HepG2 (cell line): Measurements from ENCODE around the gene MOK. TPM values are rescaled to one million over a fixed set of nuclear protein-coding genes. Genes with fewer than 3 reads are reported as not detected.

Experiments used
- ATAC-seq: fragments of 200-7000 bp; cut with Tn5 transposase; 3 replicates; pipeline ENCODE4 v1.9.1; 2020; ENCODE audit warnings: mild to moderate bottlenecking, moderate library complexity
- BruUV-seq: library from RNA; stranded (reverse); fragments of 400-500 nt; replicated peaks from 2 replicates; lab custom pipeline; 2021; lab: Mats Ljungman, UMichigan
- CTCF ChIA-PET: fragments of 300-600 bp; formaldehyde crosslinking; extraction: SDS; loops from one replicate; lab custom pipeline; 2021; ENCODE audit warnings: low total read pairs, inconsistent platforms, low intra/inter-chr PET ratio; lab: Yijun Ruan, JAX
- POLR2A ChIA-PET: fragments of 350-600 bp; sonication (Branson Sonifier 250); formaldehyde crosslinking; loops from one replicate; lab custom pipeline; 2020; ENCODE audit warnings: antibody characterized with exemption, inconsistent platforms; lab: Yijun Ruan, JAX
- DNase-seq: peaks from one replicate; pipeline ENCODE4 v3.0.0-alpha.2; 2015; ENCODE audit warnings: low spot score
- FAIRE-seq: peaks from 3 replicates; lab custom pipeline; 2011; peaks lifted over from hg19 to GRCh38; lab: Jason Lieb, UNC
- H2AFZ ChIP-seq: one replicate; pipeline ENCODE4 v1.6.1; 2011; ENCODE audit warnings: low read length, inconsistent platforms
- H3K27ac ChIP-seq: fragments of 300-600 bp; 3 replicates; pipeline ENCODE4 v1.8.0; 2011; ENCODE audit warnings: mixed run types, mild to moderate bottlenecking, mixed read lengths, low read length, inconsistent platforms; ENCODE audit not compliant: insufficient read depth; ENCODE audit errors: extremely low read length
- H3K27me3 ChIP-seq, 2 experiments: fragments of 200-600 bp in 1 of 2; 2 replicates in 1 of 2; 3 replicates in 1 of 2; pipeline versions ENCODE4 v1.6.0 to v1.8.0; 2011; ENCODE audit warnings: low read length in 2 of 2, mild to moderate bottlenecking in 2 of 2, moderate library complexity in 2 of 2, inconsistent platforms in 1 of 2; ENCODE audit not compliant: insufficient read depth in 2 of 2, control insufficient read depth in 1 of 2
- H3K36me3 ChIP-seq, 2 experiments: fragments of 200-600 bp in 1 of 2; replicated peaks in 1 of 2; 2 replicates in 1 of 2; 3 replicates in 1 of 2; pipeline versions ENCODE4 v1.5.1 to v1.8.0; 2011; ENCODE audit warnings: low read length in 2 of 2, inconsistent platforms in 1 of 2; ENCODE audit not compliant: insufficient read depth in 2 of 2, control insufficient read depth in 1 of 2
- H3K4me1 ChIP-seq: 2 replicates; pipeline ENCODE4 v1.5.1; 2012; ENCODE audit warnings: low read length, inconsistent platforms; ENCODE audit not compliant: insufficient read depth
- H3K4me2 ChIP-seq: 2 replicates; pipeline ENCODE4 v1.6.0; 2011; ENCODE audit warnings: low read depth, low read length, inconsistent platforms
- H3K4me3 ChIP-seq, 3 experiments: fragments of 200-600 bp in 1 of 3; sonication (generic), shearing (Covaris generic) in 1 of 3; replicated peaks in 1 of 3; 2 replicates each; pipeline ENCODE4 v1.5.1; 2011 to 2016; ENCODE audit warnings: low read length in 3 of 3, inconsistent platforms in 2 of 3, low read depth in 2 of 3, mild to moderate bottlenecking in 2 of 3, control low read depth in 1 of 3, mixed read lengths in 1 of 3; ENCODE audit not compliant: insufficient read depth in 1 of 3
- H3K79me2 ChIP-seq: one replicate; pipeline ENCODE4 v1.6.1; 2011; ENCODE audit warnings: low read length, inconsistent platforms; ENCODE audit not compliant: insufficient read depth
- H3K9ac ChIP-seq: 2 replicates; pipeline ENCODE4 v1.6.0; 2011; ENCODE audit warnings: mild to moderate bottlenecking, low read depth, low read length, inconsistent platforms; ENCODE audit not compliant: insufficient read depth
- H3K9me3 ChIP-seq: 2 replicates; pipeline ENCODE4 v1.5.1; 2012; ENCODE audit warnings: mild to moderate bottlenecking, low read length
- H4K20me1 ChIP-seq: 2 replicates; pipeline ENCODE4 v1.6.0; 2011; ENCODE audit warnings: inconsistent platforms, mild to moderate bottlenecking, low read length, moderate library complexity; ENCODE audit not compliant: insufficient read depth
- AGO1 ChIP-seq: fragments of 200-400 bp; formaldehyde crosslinking; IDR thresholded peaks from 2 replicates; pipeline ENCODE4 v1.6.1; 2017; ENCODE audit warnings: mild to moderate bottlenecking, low read depth, low read length, moderate library complexity; ENCODE audit not compliant: poor library complexity, severe bottlenecking
- CBX5 ChIP-seq: sonication (generic); formaldehyde crosslinking; IDR thresholded peaks from 2 replicates; pipeline ENCODE4 v1.4.0; 2020; ENCODE audit warnings: missing genetic modification reagents, borderline replicate concordance
- KLF6 ChIP-seq: IDR thresholded peaks from 2 replicates; pipeline ENCODE4 v1.8.0; 2016; ENCODE audit warnings: missing biosample characterization, missing genetic modification reagents
- MTF2 ChIP-seq: sonication (generic); formaldehyde crosslinking; IDR thresholded peaks from 2 replicates; pipeline ENCODE4 v1.5.0; 2020; ENCODE audit warnings: missing genetic modification reagents, borderline replicate concordance
- SAP130 ChIP-seq: IDR thresholded peaks from 2 replicates; pipeline ENCODE4 v1.6.1; 2016; ENCODE audit warnings: low read depth
- SP4 ChIP-seq: sonication (generic); formaldehyde crosslinking; IDR thresholded peaks from 2 replicates; pipeline ENCODE4 v1.8.1; 2023; ENCODE audit warnings: mild to moderate bottlenecking, missing genetic modification reagents
- TRIM22 ChIP-seq: fragments of 450-650 bp; IDR thresholded peaks from 2 replicates; pipeline ENCODE4 v1.6.1; 2017
- ZBTB20 ChIP-seq: sonication (generic); formaldehyde crosslinking; IDR thresholded peaks from 2 replicates; pipeline ENCODE4 v1.8.1; 2023; ENCODE audit warnings: missing genetic modification reagents, low read depth, mild to moderate bottlenecking, borderline replicate concordance
- ZFP36 ChIP-seq: fragments of 150-350 bp; IDR thresholded peaks from 2 replicates; pipeline ENCODE4 v1.6.1; 2018; ENCODE audit warnings: borderline replicate concordance, low read length, low read depth; ENCODE audit not compliant: partially characterized antibody
- ZHX1 ChIP-seq: sonication (generic); formaldehyde crosslinking; IDR thresholded peaks from 2 replicates; pipeline ENCODE4 v1.8.1; 2022; ENCODE audit warnings: low read depth, mild to moderate bottlenecking, missing genetic modification reagents
- ZMAT3 ChIP-seq: sonication (generic); formaldehyde crosslinking; conservative IDR thresholded peaks from 2 replicates; pipeline ENCODE4 v1.7.0; 2021; ENCODE audit warnings: missing genetic modification reagents
- ZNF121 ChIP-seq: sonication (generic); formaldehyde crosslinking; IDR thresholded peaks from 2 replicates; pipeline ENCODE4 v1.5.0; 2020; ENCODE audit warnings: mild to moderate bottlenecking, missing genetic modification reagents
- ZNF264 ChIP-seq: sonication (generic); formaldehyde crosslinking; IDR thresholded peaks from 2 replicates; pipeline ENCODE4 v1.4.0; 2020; ENCODE audit warnings: missing genetic modification reagents
- ZNF335 ChIP-seq: sonication (generic); formaldehyde crosslinking; IDR thresholded peaks from 2 replicates; pipeline ENCODE4 v1.4.0; 2020; ENCODE audit warnings: missing genetic modification reagents
- ZNF362 ChIP-seq: sonication (generic); formaldehyde crosslinking; IDR thresholded peaks from 2 replicates; pipeline ENCODE4 v1.4.0; 2020; ENCODE audit warnings: missing genetic modification reagents, mild to moderate bottlenecking, borderline replicate concordance
- ZNF878 ChIP-seq: sonication (generic); formaldehyde crosslinking; IDR thresholded peaks from 2 replicates; pipeline ENCODE4 v1.8.1; 2023; ENCODE audit warnings: mild to moderate bottlenecking, missing genetic modification reagents, moderate library complexity
- WGBS: methylation state at CpG from one replicate; pipeline ENCODE4 v1.1.6; 2017; ENCODE audit warnings: low lambda C conversion rate; 5-methylcytosine and 5-hydroxymethylcytosine counted together
- in situ Hi-C: cut with HindIII; loops from 2 replicates; pipeline ENCODE4 v1.10.0; 2017; ENCODE audit warnings: low pct_unique_long_range_greater_than_20kb; ENCODE audit not compliant: extremely low pct_ligation_motif_present
- intact Hi-C: fragments of 100-400 bp; cut with micrococcal nuclease; formaldehyde crosslinking; loops from one replicate; pipeline ENCODE4 v1.10.0; 2022; ENCODE audit not compliant: unreplicated experiment
- polyA plus RNA-seq, 8 experiments: library from polyadenylated mRNA; depleted of rRNA in 3 of 8; stranded (reverse) in 7 of 8; unstranded in 1 of 8; fragments of >200 nt; fragmentation: Illumina TruSeq in 4 of 8; extraction: Trizol in 4 of 8; gene quantifications; 2 replicates each; pipeline versions ENCODE4 v1.2.1 to v1.2.3, GENCODE V29; 2011 to 2016; ENCODE audit warnings: low read depth in 4 of 8, missing spikeins in 1 of 8, mixed read lengths in 1 of 8; ENCODE audit not compliant: insufficient read depth in 1 of 8
- total RNA-seq, 5 experiments: library from RNA; depleted of rRNA; stranded (reverse); fragments of >200 nt; fragmentation: Illumina TruSeq; extraction: Trizol; gene quantifications; 2 replicates each; pipeline ENCODE4 v1.2.3, GENCODE V29; 2016; ENCODE audit warnings: low read depth in 1 of 5

MOK gene
- total and polyA plus RNA-seq, 2 of the 13 experiments (the other 11 are each of a cell fraction or from before 2014, with no cell fraction given) = 15.3 to 16.9 TPM

- no peak overlapping the region for H3K9ac ChIP-seq
- no peak overlapping the region for H3K4me2 ChIP-seq
- 79% methylated on average over 9 of the region's 9 CpGs for WGBS
- no peaks in the 10 kb centered on the region for H3K27me3 ChIP-seq
- H3K4me3 ChIP-seq = no peak overlapping the region
- no peaks in the 10 kb centered on the region for H3K36me3 ChIP-seq
- no peaks in the 10 kb centered on the region for H4K20me1 ChIP-seq
- in situ Hi-C loops (no loop called here), intact Hi-C loops (no loop called here)
- H2AFZ ChIP-seq = no peak overlapping the region
- H3K27ac ChIP-seq = no peak overlapping the region
- no peak for FAIRE-seq
- no peaks in the 10 kb centered on the region for H3K4me1 ChIP-seq
- no peak for ATAC-seq
- no peak for DNase-seq
- H3K9me3 ChIP-seq = no peaks in the 10 kb centered on the region
- TF ChIP-seq TRIM22 (no peak), ZMAT3 (no peak), AGO1 (no peak), ZNF264 (CRISPR knock-in tag) (no peak), ZHX1 (CRISPR knock-in tag) (no peak), ZNF335 (no peak), ZNF362 (no peak), MTF2 (no peak), SAP130 (no peak), ZBTB20 (CRISPR knock-in tag) (no peak), CBX5 (CRISPR knock-in tag) (no peak), SP4 (CRISPR knock-in tag) (no peak), KLF6 (CRISPR knock-in tag) (no peak), ZNF121 (CRISPR knock-in tag) (no peak), ZNF878 (CRISPR knock-in tag) (no peak), ZFP36 (no peak)
- H3K79me2 ChIP-seq = no peaks in the 10 kb centered on the region
- POLR2A ChIA-PET = no interaction called here
- no TSS peak for BruUV-seq
- CTCF ChIA-PET = no interaction called here
Observed at GRCh38 chr14:102255401-102256190, 49.4 kb downstream of the MOK start.
